ENCODE results near the gene FAM3D.

DNA sequence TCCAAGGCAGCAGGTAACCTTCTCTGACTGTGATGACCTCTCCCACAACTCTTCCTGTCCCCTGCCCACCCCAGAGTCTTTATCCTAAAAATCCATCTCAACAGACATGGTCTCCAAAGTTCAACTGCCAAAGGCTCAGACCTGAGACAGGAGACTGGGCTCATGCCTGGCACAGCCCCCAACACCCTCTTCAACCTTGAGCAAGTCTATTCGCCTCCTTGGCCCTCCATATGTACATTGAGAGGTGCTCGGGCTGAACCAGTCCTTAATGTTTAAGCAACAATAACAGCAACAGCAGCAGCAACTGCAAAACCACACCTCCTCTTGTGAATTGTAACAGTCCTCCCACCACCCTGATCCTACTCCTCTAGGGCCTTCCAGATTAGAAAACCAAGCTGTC is 9.9 kb downstream of the FAM3D start:
- TF ChIP-seq PCBP2 (IDR thresholded peaks at IDR 0.05; ENCODE audit: low read depth, low read length, poor library complexity, severe bottlenecking), result no peak
- TF ChIP-seq ZFP91 (CRISPR knock-in tag; IDR thresholded peaks at IDR 0.05), result no peak
- no peak for TF ChIP-seq NFXL1 (CRISPR knock-in tag; IDR thresholded peaks at IDR 0.05)
- TF ChIP-seq ZZZ3 (IDR thresholded peaks at IDR 0.05), result no peak
- TF ChIP-seq CREB5 (CRISPR knock-in tag; IDR thresholded peaks at IDR 0.05), result no peak
- no peak for TF ChIP-seq TCF7 (IDR thresholded peaks at IDR 0.05; ENCODE audit: borderline replicate concordance)
- TF ChIP-seq BRF1 (IDR thresholded peaks at IDR 0.05; ENCODE audit: borderline replicate concordance, extremely low read depth, insufficient read length), result no peak
- no peak for TF ChIP-seq ZNF274 (IDR thresholded peaks at IDR 0.05; ENCODE audit: borderline replicate concordance, low read depth, low read length)
- no peak for TF ChIP-seq ZC3H11A (IDR thresholded peaks at IDR 0.05; ENCODE audit: low read depth, low read length)
- TF ChIP-seq EZH2 (IDR thresholded peaks at IDR 0.05; ENCODE audit: borderline replicate concordance, low read depth, low read length), result no peak
- TF ChIP-seq SPI1 (IDR thresholded peaks at IDR 0.05; ENCODE audit: borderline replicate concordance, low read depth, low read length), result no peak
- no peak for TF ChIP-seq ZNF445 (CRISPR knock-in tag; IDR thresholded peaks at IDR 0.05; ENCODE audit: low read depth)

All from K562 (cell line).